Esophagus muscularis mucosa (tissue), 4 donors: ENCODE measurements around the gene HDAC4. TPM values are rescaled to one million over a fixed set of nuclear protein-coding genes. Genes with fewer than 3 reads are reported as not detected.
A peak's percentile ranks its signal among the peaks of the same experiment; 100 is the strongest.

Experiments used
- DNase-seq: peaks from one replicate; pipeline ENCODE4 v3.0.0-alpha.2; 2017; ENCODE audit errors: extremely low spot score
- H3K27ac ChIP-seq, 4 donors: fragments of 200-600 bp; sonication (generic); replicated peaks in 1 of 4; 1 replicate in 3 of 4; 2 replicates in 1 of 4; pipeline ENCODE4 v1.5.1; 2016 to 2019; ENCODE audit warnings: mild to moderate bottlenecking in 1 of 4
- H3K27me3 ChIP-seq, 4 donors: fragments of 200-600 bp; sonication (generic); one replicate each; pipeline versions ENCODE4 v1.5.1 to v1.6.0; 2016 to 2019
- H3K36me3 ChIP-seq, 4 donors: fragments of 200-600 bp; sonication (generic); one replicate each; pipeline ENCODE4 v1.5.1; 2016 to 2019
- H3K4me1 ChIP-seq, 4 donors: fragments of 200-600 bp; sonication (generic); one replicate each; pipeline ENCODE4 v1.5.1; 2016 to 2019
- H3K4me3 ChIP-seq, 4 donors: fragments of 200-600 bp; sonication (generic); 1 replicate in 2 of 4; 2 replicates in 2 of 4; pipeline ENCODE4 v1.5.1; 2016 to 2019; ENCODE audit warnings: mild to moderate bottlenecking in 4 of 4, moderate library complexity in 1 of 4
- H3K9me3 ChIP-seq, 4 donors: fragments of 200-600 bp; sonication (generic); 1 replicate in 3 of 4; 2 replicates in 1 of 4; pipeline ENCODE4 v1.5.1; 2016 to 2019
- CTCF ChIP-seq, 3 experiments: fragments of 200-600 bp in 2 of 3; fragments of 450-650 bp in 1 of 3; sonication (generic) in 2 of 3; IDR thresholded peaks; one replicate each; pipeline ENCODE4 v1.5.1; 2017 to 2019; ENCODE audit warnings: antibody characterized with exemption in 3 of 3, mild to moderate bottlenecking in 2 of 3, moderate library complexity in 1 of 3
- EP300 ChIP-seq: sonication (generic); formaldehyde crosslinking; IDR thresholded peaks from one replicate; pipeline ENCODE4 v1.6.1; 2017; ENCODE audit warnings: antibody characterized with exemption
- POLR2A ChIP-seq: fragments of 450-650 bp; IDR thresholded peaks from one replicate; pipeline ENCODE4 v1.6.1; 2017; ENCODE audit warnings: antibody characterized with exemption, moderate library complexity, mild to moderate bottlenecking, low read depth
- POLR2AphosphoS5 ChIP-seq, 2 donors: sonication (generic); formaldehyde crosslinking; IDR thresholded peaks; one replicate each; pipeline ENCODE4 v1.6.1; 2017; ENCODE audit warnings: antibody characterized with exemption in 2 of 2
- WGBS: methylation state at CpG from one replicate; pipeline ENCODE4 v1.1.5; 2018; 5-methylcytosine and 5-hydroxymethylcytosine counted together
- intact Hi-C: fragments of 100-400 bp; cut with DNase I; formaldehyde crosslinking; loops from one replicate; pipeline ENCODE4 v1.15.1; 2023
- total RNA-seq, 4 donors: library from RNA; depleted of rRNA; stranded (reverse); fragments of >200 nt; gene quantifications; one replicate each; pipeline versions ENCODE4 v1.1.0 to v1.2.1, GENCODE V29; 2016

Gene HDAC4
- total RNA-seq, 4 donors from 2014 or later, result 59.4 to 119 (median 76.1) TPM

DNA sequence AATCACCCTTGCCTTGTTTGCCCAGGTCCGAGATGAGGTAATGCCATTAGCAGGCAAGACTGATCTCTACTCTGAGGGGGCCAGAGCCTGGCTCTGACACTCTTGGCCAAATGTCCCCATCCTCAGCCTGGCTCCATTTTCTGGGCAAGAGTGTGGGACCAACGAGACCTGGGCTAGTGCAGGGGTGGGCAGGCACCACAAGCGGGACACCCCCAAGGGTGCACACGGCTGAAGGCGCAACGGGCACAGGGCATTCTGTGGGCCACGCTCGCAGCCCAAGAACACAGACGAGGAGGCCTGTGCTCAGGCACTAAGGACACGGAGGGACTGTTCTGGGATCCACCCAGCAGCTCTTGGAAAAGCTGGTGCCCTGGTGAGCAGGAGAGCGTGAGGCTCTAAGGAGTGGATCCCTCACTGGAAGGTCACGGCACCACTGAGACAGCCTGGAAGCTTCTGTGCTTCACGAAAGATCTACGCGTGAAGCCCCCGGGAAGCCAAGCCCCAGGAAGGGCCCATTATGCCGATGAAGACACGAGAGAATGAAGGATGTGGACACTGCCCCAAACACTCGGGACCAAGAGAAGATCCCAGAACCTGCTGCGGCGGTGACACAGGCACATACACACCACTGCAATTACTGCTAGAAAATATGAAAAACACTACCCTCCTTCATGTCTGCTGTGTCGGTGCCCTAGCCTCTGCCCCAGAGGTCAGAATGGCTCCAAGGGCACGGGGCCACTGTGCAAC is 138.2 kb downstream of the HDAC4 start:
- H3K4me1 ChIP-seq, result peaks cover 75 to 98% (median 94%) of the 10 kb centered on the region in 4 donors
- intact Hi-C loops, result no loop called here
- no peak overlapping the region for H3K4me3 ChIP-seq
- H3K36me3 ChIP-seq, result no peaks in the 10 kb centered on the region
- 88% methylated on average over 16 of the region's 23 CpGs for WGBS
- TF ChIP-seq POLR2A (no peak), EP300 (no peak), POLR2AphosphoS5 (IDR thresholded peaks at IDR 0.05) (no peak), CTCF (IDR thresholded peaks at IDR 0.05) (no peak)
- DNase-seq, result no peak
- peaks cover 0 to 5% (median 0%) of the 10 kb centered on the region in 4 donors for H3K9me3 ChIP-seq
- H3K27me3 ChIP-seq, result no peaks in the 10 kb centered on the region
- peak overlapping the region; percentile 81 to 88 (median 83) for H3K27ac ChIP-seq

DNA sequence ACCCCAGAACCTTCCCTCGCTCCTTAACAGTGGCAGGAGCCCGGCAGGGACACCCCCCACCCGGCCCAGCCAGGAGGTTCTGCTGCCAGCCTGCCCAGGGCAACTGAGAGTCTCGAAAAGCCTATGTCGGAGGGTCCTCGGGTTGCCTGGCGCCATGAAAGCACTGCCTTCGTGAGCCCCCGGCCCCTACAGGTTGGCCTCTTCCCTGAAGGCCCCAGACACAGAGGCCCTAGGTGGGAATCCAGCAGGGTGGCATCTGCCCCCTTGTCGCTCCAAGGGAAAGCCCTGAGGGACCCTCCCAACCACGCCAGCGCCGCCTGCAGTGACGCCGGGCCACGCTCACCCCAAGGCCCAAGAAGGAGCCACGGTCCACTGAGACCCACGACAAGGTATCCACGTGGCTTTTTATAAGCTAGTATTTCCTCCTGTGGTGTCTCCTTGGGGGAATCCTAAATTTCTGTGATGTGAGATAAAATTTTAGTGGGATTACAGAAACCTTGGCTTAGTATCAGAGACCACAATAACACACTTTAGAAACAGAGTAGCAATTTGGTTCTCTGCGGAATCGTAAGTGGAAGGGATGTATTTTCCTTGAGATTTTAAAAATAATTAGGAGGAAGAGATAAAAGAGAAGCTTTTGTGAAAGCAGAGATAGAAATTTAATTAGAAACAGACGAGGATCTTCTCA is 138.9 kb downstream of the HDAC4 start:
- no peaks in the 10 kb centered on the region for H3K36me3 ChIP-seq
- intact Hi-C loops, result no loop called here
- H3K4me1 ChIP-seq, result peaks cover 71 to 98% (median 92%) of the 10 kb centered on the region in 4 donors
- WGBS, result 82% methylated on average over 12 of the region's 22 CpGs
- peaks cover 0 to 5% (median 0%) of the 10 kb centered on the region in 4 donors for H3K9me3 ChIP-seq
- no peaks in the 10 kb centered on the region for H3K27me3 ChIP-seq
- TF ChIP-seq CTCF (IDR thresholded peaks at IDR 0.05) (no peak), EP300 (no peak), POLR2AphosphoS5 (IDR thresholded peaks at IDR 0.05) (no peak), POLR2A (no peak)
- DNase-seq, result no peak
- no peak overlapping the region for H3K4me3 ChIP-seq
- H3K27ac ChIP-seq, result peak overlapping the region; percentile 81 to 88 (median 83)

GRCh38 chr2:239261356-239261755 is 139.5 kb downstream of the HDAC4 start:
- peaks cover 0 to 5% (median 0%) of the 10 kb centered on the region in 4 donors for H3K9me3 ChIP-seq
- intact Hi-C loops, result no loop called here
- no peak for TF ChIP-seq POLR2AphosphoS5 (IDR thresholded peaks at IDR 0.05)
- no peak overlapping the region for H3K4me3 ChIP-seq
- no peaks in the 10 kb centered on the region for H3K36me3 ChIP-seq
- 91% methylated on average over 5 of the region's 8 CpGs for WGBS
- peak overlapping the region; percentile 81 to 88 (median 83) for H3K27ac ChIP-seq
- no peak for DNase-seq
- peaks cover 65 to 98% (median 92%) of the 10 kb centered on the region in 4 donors for H3K4me1 ChIP-seq
- no peaks in the 10 kb centered on the region for H3K27me3 ChIP-seq

GRCh38 chr2:239260546-239261327 is 140.1 kb downstream of the HDAC4 start:
- H3K27me3 ChIP-seq, result no peaks in the 10 kb centered on the region
- TF ChIP-seq CTCF (IDR thresholded peaks at IDR 0.05) (no peak), POLR2AphosphoS5 (IDR thresholded peaks at IDR 0.05) (no peak), EP300 (no peak), POLR2A (no peak)
- no peak for DNase-seq
- no peak overlapping the region for H3K4me3 ChIP-seq
- peak overlapping the region in 3 of 4 donors; percentile 81 to 84 (median 82) for H3K27ac ChIP-seq
- peaks cover 59 to 98% (median 92%) of the 10 kb centered on the region in 4 donors for H3K4me1 ChIP-seq
- intact Hi-C loops, result no loop called here
- 96% methylated on average over 21 of the region's 21 CpGs for WGBS
- H3K36me3 ChIP-seq, result no peaks in the 10 kb centered on the region
- peaks cover 0 to 5% (median 0%) of the 10 kb centered on the region in 4 donors for H3K9me3 ChIP-seq
